ACC112 (cell line): ENCODE measurements around the gene IPO5.

Source experiments
- H2AFZ ChIP-seq: fragments of 200-600 bp; sonication (generic); one replicate; pipeline ENCODE4 v1.6.0; 2017; ENCODE audit warnings: antibody characterized with exemption, low read length; ENCODE audit not compliant: unreplicated experiment
- H3K27ac ChIP-seq: fragments of 200-600 bp; sonication (generic); 2 replicates; pipeline ENCODE4 v1.5.1; 2014; ENCODE audit warnings: low read depth, mild to moderate bottlenecking, antibody characterized with exemption, low read length, moderate library complexity
- H3K27me3 ChIP-seq: fragments of 200-600 bp; sonication (generic); 2 replicates; pipeline ENCODE4 v1.6.1; 2014; ENCODE audit warnings: mild to moderate bottlenecking, antibody characterized with exemption, low read length, moderate library complexity, mixed read lengths; ENCODE audit not compliant: insufficient read depth
- H3K36me3 ChIP-seq: fragments of 200-600 bp; sonication (generic); 2 replicates; pipeline ENCODE4 v1.6.1; 2016; ENCODE audit warnings: mild to moderate bottlenecking, antibody characterized with exemption, low read length, moderate library complexity, mixed read lengths; ENCODE audit not compliant: insufficient read depth
- H3K4me1 ChIP-seq: fragments of 200-600 bp; sonication (generic); one replicate; pipeline ENCODE4 v1.6.1; 2016; ENCODE audit warnings: low read length, mixed read lengths; ENCODE audit not compliant: insufficient read depth, unreplicated experiment, control insufficient read depth
- H3K4me3 ChIP-seq: fragments of 200-600 bp; sonication (generic); 2 replicates; pipeline ENCODE4 v1.5.1; 2014; ENCODE audit warnings: mild to moderate bottlenecking, low read depth, low read length
- H3K79me2 ChIP-seq: fragments of 200-600 bp; sonication (generic); one replicate; pipeline ENCODE4 v1.6.0; 2016; ENCODE audit warnings: low read length; ENCODE audit not compliant: control insufficient read depth, unreplicated experiment, insufficient read depth

IPO5 gene

GRCh38 chr13:98072476-98072875 lies 119.0 kb downstream of the IPO5 start:
- H3K4me3 ChIP-seq = no peak overlapping the region
- H3K27ac ChIP-seq = no peak overlapping the region
- no peaks in the 10 kb centered on the region for H3K79me2 ChIP-seq
- H3K36me3 ChIP-seq = no peaks in the 10 kb centered on the region
- no peaks in the 10 kb centered on the region for H3K27me3 ChIP-seq
- H3K4me1 ChIP-seq = no peaks in the 10 kb centered on the region
- no peak overlapping the region for H2AFZ ChIP-seq
